ENCODE data around the gene SYTL2.

SYTL2 gene

GRCh38 chr11:85725510-85726258 is 85.3 kb downstream of the SYTL2 start:
- no peak for DNase-seq

- DNase-seq = no peak
Observed at GRCh38 chr11:85724748-85725465, 86.0 kb downstream of the SYTL2 start.

DNA sequence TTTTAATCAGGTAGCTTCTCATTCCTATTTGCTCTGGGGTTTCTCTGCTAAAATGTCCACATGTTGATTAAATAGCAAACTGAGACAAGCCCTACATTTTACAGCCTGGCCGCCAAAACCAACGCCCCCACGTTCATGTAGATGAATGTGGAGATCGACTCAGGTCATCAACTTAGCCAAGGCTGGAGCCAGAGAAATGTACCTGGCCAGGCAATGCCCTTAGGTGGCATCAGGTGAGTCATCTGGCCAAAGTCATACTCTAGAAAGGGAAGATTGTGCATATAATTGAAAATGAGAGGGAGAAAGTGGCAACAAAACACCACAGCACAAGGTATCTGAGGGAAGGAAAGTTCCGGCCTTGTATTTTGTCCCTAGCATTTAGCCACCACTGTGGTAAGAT is 87.9 kb downstream of the SYTL2 start:
- DNase-seq = no peak

DNA sequence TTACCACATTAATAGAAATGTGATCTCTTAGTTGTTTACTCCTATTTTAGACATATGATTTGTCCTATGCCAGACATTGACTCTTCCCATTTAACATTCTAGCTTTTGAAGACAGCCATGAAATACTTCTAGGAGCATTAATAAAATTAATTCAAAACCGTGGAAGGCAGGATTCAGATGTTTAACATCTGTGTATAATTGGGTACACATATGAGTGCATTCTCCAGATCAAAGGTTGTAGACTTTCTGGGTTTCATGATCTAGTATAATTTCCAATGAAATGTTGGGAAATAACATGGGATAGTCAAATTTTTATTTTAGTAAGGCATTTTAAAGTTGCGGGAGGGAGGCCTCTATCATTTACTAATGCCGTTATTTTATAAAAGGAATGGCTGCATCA is 89.8 kb downstream of the SYTL2 start:
- DNase-seq = no peak

GRCh38 chr11:85718991-85719807 is 91.7 kb downstream of the SYTL2 start:
- no peak for DNase-seq

- DNase-seq = no peak
Observed at GRCh38 chr11:85718126-85718943, 92.6 kb downstream of the SYTL2 start.

- no peak for DNase-seq
Observed at GRCh38 chr11:85717429-85717828, 93.5 kb downstream of the SYTL2 start.

- no peak for DNase-seq
Observed at GRCh38 chr11:85712953-85713352, 98.0 kb downstream of the SYTL2 start.

GRCh38 chr11:85710917-85711316 is 100.0 kb downstream of the SYTL2 start:
- DNase-seq = peak; percentile 42

GRCh38 chr11:85709941-85710702 is 100.8 kb downstream of the SYTL2 start:
- no peak for DNase-seq

GRCh38 chr11:85705800-85706199 is 105.1 kb downstream of the SYTL2 start:
- no peak for DNase-seq

DNA sequence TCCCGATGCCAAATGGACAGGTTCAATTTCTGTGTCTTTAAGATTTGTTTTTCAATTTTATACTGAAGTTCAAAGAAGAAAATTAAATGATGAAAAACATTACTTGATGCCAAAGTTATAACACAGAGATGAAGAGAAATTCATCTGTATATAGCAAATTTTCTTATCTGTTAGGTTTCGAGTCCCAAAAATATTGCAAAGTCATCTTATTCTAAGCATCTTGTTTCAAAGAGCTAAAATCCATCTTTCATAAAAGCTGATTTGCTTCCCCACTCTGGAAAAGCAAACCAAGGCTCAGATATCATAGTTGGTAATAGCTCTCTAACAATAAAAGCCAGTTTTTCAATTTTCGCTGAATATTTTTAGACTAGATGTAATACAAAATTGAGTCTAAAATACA is 106.0 kb downstream of the SYTL2 start:
- DNase-seq = no peak

DNA sequence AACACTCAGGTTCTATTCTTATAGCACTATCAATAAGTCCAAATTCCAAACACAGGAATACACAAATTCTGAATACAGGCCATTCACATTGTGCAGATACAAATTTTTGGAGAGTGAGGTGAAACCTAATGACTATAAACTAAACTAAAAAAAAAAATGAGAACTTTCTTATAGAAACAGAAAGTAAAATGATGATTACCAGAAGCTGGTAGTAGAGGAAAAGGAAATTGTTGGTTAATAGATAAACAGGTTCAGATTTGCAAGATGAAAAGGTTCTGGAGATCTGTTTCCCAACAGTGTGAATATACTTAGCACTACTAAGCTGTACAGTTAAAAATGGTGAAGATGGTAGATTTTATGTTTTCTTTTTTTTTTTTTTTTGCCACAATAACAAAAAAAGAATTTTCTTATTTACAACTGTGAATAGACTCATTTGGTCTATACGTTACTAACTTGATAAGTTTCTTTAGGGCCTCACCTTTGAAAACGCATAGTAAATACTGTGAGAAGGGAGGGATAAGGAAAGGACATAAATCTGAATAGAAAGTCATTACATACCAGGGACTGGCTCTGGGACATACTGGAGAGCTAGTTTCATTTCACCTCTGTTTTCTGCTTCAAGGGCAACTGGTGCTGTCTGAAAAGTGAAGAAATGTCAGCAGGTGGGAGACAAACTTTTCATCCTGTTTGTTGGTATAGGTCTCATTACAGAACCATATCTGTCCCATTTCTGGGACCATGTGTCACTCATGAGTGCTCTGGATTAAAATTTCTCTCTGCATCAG is 110.8 kb downstream of the SYTL2 start:
- DNase-seq = no peak

DNA sequence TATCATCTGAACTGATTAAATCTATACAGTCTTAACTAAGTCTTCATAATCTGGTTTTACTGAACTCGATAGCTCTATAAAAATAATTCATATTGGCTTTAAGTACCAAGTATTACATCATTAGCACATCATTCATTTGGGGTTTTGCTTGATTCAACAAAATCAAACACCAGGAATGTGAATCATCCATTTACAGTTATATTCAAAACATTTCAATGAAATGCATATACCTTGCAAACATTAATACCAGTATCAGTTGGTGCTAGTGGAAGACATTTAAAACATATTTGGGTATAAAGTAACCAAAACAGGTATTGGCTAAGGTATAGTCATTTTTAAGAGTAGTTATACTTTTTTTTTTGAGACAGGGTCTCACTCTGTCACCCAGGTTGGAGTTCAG is 112.7 kb downstream of the SYTL2 start:
- DNase-seq = no peak

GRCh38 chr11:85697747-85698146 is 113.2 kb downstream of the SYTL2 start:
- no peak for DNase-seq

DNA sequence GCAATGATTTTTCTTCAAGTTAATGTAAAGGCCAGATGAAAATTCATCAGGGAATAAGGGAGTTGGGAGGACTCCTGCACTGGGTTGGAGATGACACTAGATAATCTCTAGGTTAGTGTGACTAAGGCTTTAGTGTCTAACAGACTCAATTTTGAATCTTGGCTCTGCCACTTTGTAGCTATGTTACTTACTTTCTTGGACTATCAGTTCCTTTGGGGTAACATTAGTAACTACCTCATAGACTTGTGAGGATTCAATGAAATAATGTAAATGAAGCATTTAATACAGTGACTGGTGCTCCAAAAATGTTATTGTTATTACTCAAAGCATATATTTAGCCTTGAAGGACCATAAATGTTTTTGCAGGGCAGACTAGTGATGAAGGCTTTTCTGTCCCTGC is 115.4 kb downstream of the SYTL2 start:
- DNase-seq = no peak

DNA sequence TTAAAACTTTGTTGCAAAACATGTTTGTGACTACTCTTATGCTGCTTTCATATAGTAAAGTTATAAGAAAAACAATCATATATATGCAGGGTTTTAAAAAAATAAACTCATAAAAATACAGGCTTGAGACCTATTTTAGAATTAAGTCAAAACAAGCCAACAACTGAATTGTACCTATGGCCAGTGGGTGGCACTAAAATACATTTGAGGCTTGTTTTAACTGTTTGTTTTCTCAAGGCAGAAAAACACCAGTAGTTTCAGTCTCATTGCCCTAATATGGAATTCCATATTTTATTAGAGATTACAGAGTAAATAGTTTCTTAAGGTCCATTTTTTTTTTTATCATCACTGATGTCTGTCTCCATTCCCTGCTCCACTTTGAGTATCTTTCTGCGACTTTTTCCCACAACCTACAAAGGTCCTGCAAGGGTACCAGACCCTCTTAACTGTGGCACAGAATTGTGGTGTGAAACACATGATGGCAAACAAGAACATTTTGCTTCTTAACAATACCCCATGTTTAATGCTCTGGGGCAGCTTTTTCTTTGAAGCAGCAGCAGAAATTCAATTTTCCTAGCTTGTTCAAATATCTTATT is 116.5 kb downstream of the SYTL2 start:
- peak; percentile 14 for DNase-seq

GRCh38 chr11:85685820-85686459 is 125.0 kb downstream of the SYTL2 start, which contains the start of gene CCDC89:
Gene CCDC89 (minus strand): TSS chr11:85686195. CDS start chr11:85686130, 65 bp downstream.
- DNase-seq = peak; percentile 89

- DNase-seq = no peak
Observed at GRCh38 chr11:85685125-85685819, 125.7 kb downstream of the SYTL2 start.

Measured in NCI-H2227 treated with DMSO at 0.1 percent for 48 hours (cell line).